ENCODE measurements around the gene LRRC23.
"Not testable (repeated sequence)": the region's sequence is repeated elsewhere in the genome, so short reads cannot be mapped to it uniquely, and the experiment has no call there.

The LRRC23 gene

GRCh38 chr12:6872073-6873048, 32.3 kb upstream of the LRRC23 start:
- peak; percentile 73 for DNase-seq

GRCh38 chr12:6873094-6874014, 31.3 kb upstream of the LRRC23 start, which contains the start of gene SPSB2:
Gene SPSB2, minus strand, starts transcription at chr12:6873303. Its CDS starts 402 bp downstream, at chr12:6872901.
- peak; percentile 93 for DNase-seq

- not testable (repeated sequence) for DNase-seq
These were observed 30.6 kb upstream of the LRRC23 start for GRCh38 chr12:6874015-6874368.

GRCh38 chr12:6879824-6880223, 24.8 kb upstream of the LRRC23 start:
- DNase-seq = not testable (repeated sequence)

GRCh38 chr12:6883252-6883651, 21.4 kb upstream of the LRRC23 start:
- no peak for DNase-seq

- no peak for DNase-seq
These were observed 20.9 kb upstream of the LRRC23 start for GRCh38 chr12:6883683-6884082.

- DNase-seq = no peak
These were observed 20.1 kb upstream of the LRRC23 start for GRCh38 chr12:6884539-6884938.

- not testable (repeated sequence) for DNase-seq
These were observed 18.2 kb upstream of the LRRC23 start for GRCh38 chr12:6886206-6886999.

- DNase-seq = no peak
These were observed 17.2 kb upstream of the LRRC23 start for GRCh38 chr12:6887460-6887859.

- no peak for DNase-seq
These were observed 16.3 kb upstream of the LRRC23 start for GRCh38 chr12:6888360-6888759.

GRCh38 chr12:6888794-6889193, 15.8 kb upstream of the LRRC23 start:
- DNase-seq = not testable (repeated sequence)

GRCh38 chr12:6889775-6890573, 14.6 kb upstream of the LRRC23 start:
- DNase-seq = not testable (repeated sequence)

GRCh38 chr12:6890789-6891645, 13.6 kb upstream of the LRRC23 start:
- DNase-seq = peak; percentile 96

GRCh38 chr12:6891646-6892001, 13.0 kb upstream of the LRRC23 start:
- no peak for DNase-seq

- not testable (repeated sequence) for DNase-seq
These were observed 11.9 kb upstream of the LRRC23 start for GRCh38 chr12:6892683-6893082.

- no peak for DNase-seq
These were observed 10.3 kb upstream of the LRRC23 start for GRCh38 chr12:6894321-6894720.

- no peak for DNase-seq
These were observed 7.7 kb upstream of the LRRC23 start for GRCh38 chr12:6896846-6897435.

- no peak for DNase-seq
These were observed 5.2 kb upstream of the LRRC23 start for GRCh38 chr12:6899427-6899826.

GRCh38 chr12:6899837-6900519, 4.6 kb upstream of the LRRC23 start:
- peak; percentile 12 for DNase-seq

- DNase-seq = no peak
These were observed 2.2 kb upstream of the LRRC23 start for GRCh38 chr12:6902448-6902847.

All from fibroblast of upper back skin (primary cell).